Calu3 (cell line): ENCODE data around the gene METTL1. TPM values are rescaled to one million over a fixed set of nuclear protein-coding genes. Genes with fewer than 3 reads are reported as not detected.
A peak's percentile ranks its signal among the peaks of the same experiment; 100 is the strongest.

Source experiments
- BruUV-seq: library from RNA; stranded (reverse); fragments of 400-500 nt; replicated peaks from 2 replicates; lab custom pipeline; 2021; lab: Mats Ljungman, UMichigan
- CTCF ChIA-PET: fragments of 300-600 bp; sonication (Branson Sonifier 250); formaldehyde crosslinking; loops from one replicate; lab custom pipeline; 2022; ENCODE audit warnings: antibody characterized with exemption; lab: Charles Lee
- DNase-seq: peaks from one replicate; pipeline ENCODE4 v3.0.0; 2022
- H3K27ac Mint-ChIP-seq: one replicate; pipeline ENCODE4 v1.8.0; 2022; ENCODE audit warnings: mixed read lengths; ENCODE audit not compliant: unreplicated experiment
- H3K27me3 Mint-ChIP-seq: one replicate; pipeline ENCODE4 v1.8.0; 2022; ENCODE audit warnings: mixed read lengths; ENCODE audit not compliant: unreplicated experiment
- H3K36me3 Mint-ChIP-seq: one replicate; pipeline ENCODE4 v1.8.0; 2022; ENCODE audit warnings: mild to moderate bottlenecking, moderate library complexity, mixed read lengths; ENCODE audit not compliant: insufficient read depth, unreplicated experiment
- H3K4me1 Mint-ChIP-seq: one replicate; pipeline ENCODE4 v1.8.0; 2022; ENCODE audit warnings: mild to moderate bottlenecking, low read depth, mixed read lengths; ENCODE audit not compliant: unreplicated experiment
- H3K4me3 Mint-ChIP-seq: one replicate; pipeline ENCODE4 v1.8.0; 2022; ENCODE audit warnings: mild to moderate bottlenecking, low read depth, moderate library complexity, mixed read lengths; ENCODE audit not compliant: unreplicated experiment
- H3K9me3 Mint-ChIP-seq: one replicate; pipeline ENCODE4 v1.8.0; 2022; ENCODE audit warnings: low read depth, mixed read lengths; ENCODE audit not compliant: unreplicated experiment
- intact Hi-C: fragments of 100-400 bp; cut with micrococcal nuclease; formaldehyde crosslinking; loops from one replicate; pipeline ENCODE4 v1.10.0; 2022; ENCODE audit not compliant: unreplicated experiment
- total RNA-seq: library from RNA; stranded (reverse); gene quantifications from 2 replicates; pipeline ENCODE4 v1.2.3, GENCODE V29; 2022
- TF ChIP-seq, protein P1 (sequence below): fragments of 200-600 bp; IDR thresholded peaks from one replicate; pipeline ENCODE4 v1.8.0; 2022; ENCODE audit warnings: antibody characterized with exemption; ENCODE audit not compliant: unreplicated experiment

The METTL1 gene
- total RNA-seq, 1 experiment from 2014 or later: 50.5 TPM

- H3K36me3 Mint-ChIP-seq: peaks cover 81% of the 10 kb centered on the region
- no peak for DNase-seq
- CTCF ChIA-PET: interaction anchor here (0.7 kb wide), 1 partner anchor 500 kb away, joined by 6 read pairs; no protein-coding TSS in a partner anchor
- H3K27me3 Mint-ChIP-seq: no peaks in the 10 kb centered on the region
- TF ChIP-seq, protein P1, sequence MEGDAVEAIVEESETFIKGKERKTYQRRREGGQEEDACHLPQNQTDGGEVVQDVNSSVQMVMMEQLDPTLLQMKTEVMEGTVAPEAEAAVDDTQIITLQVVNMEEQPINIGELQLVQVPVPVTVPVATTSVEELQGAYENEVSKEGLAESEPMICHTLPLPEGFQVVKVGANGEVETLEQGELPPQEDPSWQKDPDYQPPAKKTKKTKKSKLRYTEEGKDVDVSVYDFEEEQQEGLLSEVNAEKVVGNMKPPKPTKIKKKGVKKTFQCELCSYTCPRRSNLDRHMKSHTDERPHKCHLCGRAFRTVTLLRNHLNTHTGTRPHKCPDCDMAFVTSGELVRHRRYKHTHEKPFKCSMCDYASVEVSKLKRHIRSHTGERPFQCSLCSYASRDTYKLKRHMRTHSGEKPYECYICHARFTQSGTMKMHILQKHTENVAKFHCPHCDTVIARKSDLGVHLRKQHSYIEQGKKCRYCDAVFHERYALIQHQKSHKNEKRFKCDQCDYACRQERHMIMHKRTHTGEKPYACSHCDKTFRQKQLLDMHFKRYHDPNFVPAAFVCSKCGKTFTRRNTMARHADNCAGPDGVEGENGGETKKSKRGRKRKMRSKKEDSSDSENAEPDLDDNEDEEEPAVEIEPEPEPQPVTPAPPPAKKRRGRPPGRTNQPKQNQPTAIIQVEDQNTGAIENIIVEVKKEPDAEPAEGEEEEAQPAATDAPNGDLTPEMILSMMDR: no peak
- no peak overlapping the region for H3K4me3 Mint-ChIP-seq
- BruUV-seq: no TSS peak
- peaks cover 57% of the 10 kb centered on the region for H3K4me1 Mint-ChIP-seq
- H3K27ac Mint-ChIP-seq: no peak overlapping the region
- intact Hi-C loops: no loop called here
- H3K9me3 Mint-ChIP-seq: no peaks in the 10 kb centered on the region
These were observed 22.8 kb downstream of the METTL1 start for GRCh38 chr12:57749061-57749460.

- Mint-ChIP-seq H3K4me3 (peak overlapping the region; percentile 93), H3K4me1 (peaks cover 38% of the 10 kb centered on the region), H3K27me3 (peaks cover 16% of the 10 kb centered on the region), H3K36me3 (peaks cover 66% of the 10 kb centered on the region), H3K9me3 (no peaks in the 10 kb centered on the region), H3K27ac (peak overlapping the region; percentile 99)
- DNase-seq: no peak
- intact Hi-C loops: no loop called here
- CTCF ChIA-PET: no interaction called here
- TF ChIP-seq, protein P1: no peak
- BruUV-seq: no TSS peak
These were observed 25.9 kb downstream of the METTL1 start for GRCh38 chr12:57746025-57746424.

DNA sequence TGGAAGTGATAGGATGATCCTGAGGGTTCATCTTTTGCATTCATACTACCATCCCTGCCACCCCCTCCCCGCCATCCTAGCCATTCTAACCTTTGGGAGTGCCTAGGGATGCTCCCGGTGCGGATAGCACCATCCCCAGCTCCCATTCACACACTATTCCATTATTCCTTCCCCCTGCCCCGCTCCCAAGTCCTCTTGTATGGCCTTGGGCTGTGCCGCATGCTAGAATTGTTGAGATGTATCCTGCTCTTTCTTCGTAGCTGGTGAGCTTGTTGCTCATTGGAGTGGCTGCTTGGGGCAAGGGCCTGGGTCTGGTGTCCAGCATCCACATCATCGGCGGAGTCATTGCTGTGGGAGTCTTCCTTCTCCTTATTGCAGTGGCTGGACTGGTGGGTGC, 26.4 kb downstream of the METTL1 start:
- peaks cover 35% of the 10 kb centered on the region for H3K4me1 Mint-ChIP-seq
- H3K27me3 Mint-ChIP-seq: peaks cover 21% of the 10 kb centered on the region
- TF ChIP-seq, protein P1: no peak
- no TSS peak for BruUV-seq
- peak overlapping the region; percentile 93 for H3K4me3 Mint-ChIP-seq
- peaks cover 61% of the 10 kb centered on the region for H3K36me3 Mint-ChIP-seq
- CTCF ChIA-PET: interaction anchor here (0.7 to 1.8 kb wide), 5 partner anchors 9 to 162 kb away, joined by 3 to 8 read pairs (median 4); no protein-coding TSS in a partner anchor
- intact Hi-C loops: no loop called here
- DNase-seq: no peak
- H3K27ac Mint-ChIP-seq: peak overlapping the region; percentile 99
- no peaks in the 10 kb centered on the region for H3K9me3 Mint-ChIP-seq

DNA sequence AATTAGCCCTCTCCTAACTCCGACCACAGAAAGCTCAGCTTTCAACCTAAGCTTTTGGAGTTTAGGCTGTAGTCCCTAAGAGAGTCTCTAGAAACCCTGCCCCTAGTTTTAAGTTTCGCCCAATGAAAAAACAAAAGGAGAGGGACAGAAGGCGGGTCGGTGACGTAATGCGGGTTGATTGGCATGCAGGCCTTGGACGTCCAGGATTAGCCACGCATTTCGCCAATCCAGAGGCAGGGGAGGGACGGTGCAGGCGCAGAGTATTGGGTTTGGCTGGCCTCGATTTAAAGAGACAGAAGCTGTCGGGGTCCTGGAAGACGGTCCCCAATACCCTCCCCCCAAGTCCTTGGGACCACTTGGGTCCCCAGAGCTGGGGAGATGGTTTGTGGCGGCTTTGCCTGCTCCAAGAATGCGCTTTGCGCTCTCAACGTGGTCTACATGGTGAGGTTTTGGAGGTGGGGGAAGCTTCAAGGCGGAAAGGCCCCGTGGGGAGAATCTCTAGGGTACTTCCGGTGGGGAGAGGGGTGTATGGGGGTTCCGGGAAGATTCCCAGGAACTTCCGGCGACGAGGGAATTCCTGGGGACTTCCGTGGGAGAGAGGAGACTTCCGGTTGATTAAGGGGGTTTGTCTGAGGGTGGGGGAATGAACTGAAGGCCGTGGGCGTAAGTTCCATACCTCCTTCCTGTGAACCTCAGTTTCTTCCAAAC, 27.0 kb downstream of the METTL1 start, which contains the start of gene TSPAN31:
Gene TSPAN31, plus strand, starts transcription at position 263 of the 708 bp plus-strand sequence. Its CDS starts 116 bp downstream, at position 379.
- H3K36me3 Mint-ChIP-seq: peaks cover 57% of the 10 kb centered on the region
- CTCF ChIA-PET: interaction anchor here (0.7 to 1.8 kb wide), 7 partner anchors 9 to 161 kb away, joined by 3 to 8 read pairs (median 4); no protein-coding TSS in a partner anchor
- H3K27me3 Mint-ChIP-seq: peaks cover 27% of the 10 kb centered on the region
- TF ChIP-seq, protein P1: no peak
- peak within 1 kb of the TSS; percentile 93 for H3K4me3 Mint-ChIP-seq
- H3K4me1 Mint-ChIP-seq: peaks cover 35% of the 10 kb centered on the region
- intact Hi-C loops: no loop called here
- peak; percentile 97 for DNase-seq
- no TSS peak for BruUV-seq
- H3K9me3 Mint-ChIP-seq: no peaks in the 10 kb centered on the region
- peak within 1 kb of the TSS; percentile 99 for H3K27ac Mint-ChIP-seq
